ENCODE results near the gene KCNH8.
"Not testable (repeated sequence)": the region's sequence is repeated elsewhere in the genome, so short reads cannot be mapped to it uniquely, and the experiment has no call there.

GRCh38 chr3:19102654-19103290 lies 45.5 kb upstream of the KCNH8 start:
- not testable (repeated sequence) for TF ChIP-seq CTCF, POLR2A (IDR thresholded peaks at IDR 0.05)
